OCI-LY3 (cell line): ENCODE measurements around the gene ORAI3.

Source experiments
- H2AFZ ChIP-seq: fragments of 200-600, 300-600 bp; shearing (Covaris generic); 2 replicates; pipeline ENCODE4 v1.6.0; 2014; ENCODE audit warnings: antibody characterized with exemption, low read depth, low read length
- H3K27ac ChIP-seq: fragments of 200-600, 300-600 bp; sonication (generic); 2 replicates; pipeline ENCODE4 v1.5.1; 2014; ENCODE audit warnings: mild to moderate bottlenecking, low read length, moderate library complexity, mixed read lengths
- H3K27me3 ChIP-seq: fragments of 200-600, 300-600 bp; sonication (generic); 2 replicates; pipeline ENCODE4 v1.6.1; 2014; ENCODE audit warnings: low read depth, low read length, mixed read lengths
- H3K36me3 ChIP-seq: fragments of 200-600, 300-600 bp; sonication (generic); replicated peaks from 2 replicates; pipeline ENCODE3; 2014; ENCODE audit warnings: low read depth, low read length, mixed read lengths
- H3K4me1 ChIP-seq: fragments of 300-600, 200-600 bp; sonication (generic); 2 replicates; pipeline ENCODE4 v1.6.1; 2014; ENCODE audit warnings: low read length, mixed read lengths
- H3K4me2 ChIP-seq: fragments of 200-600, 300-600 bp; sonication (generic); 2 replicates; pipeline ENCODE4 v1.6.1; 2014; ENCODE audit warnings: low read length, mixed read lengths
- H3K4me3 ChIP-seq: fragments of 300-600, 200-600 bp; sonication (generic); 2 replicates; pipeline ENCODE4 v1.5.1; 2014; ENCODE audit warnings: antibody characterized with exemption, mild to moderate bottlenecking, low read length, moderate library complexity
- H3K79me2 ChIP-seq: fragments of 300-600, 200-600 bp; shearing (Covaris generic); 2 replicates; pipeline ENCODE4 v1.6.1; 2014; ENCODE audit warnings: mild to moderate bottlenecking, low read length, mixed read lengths
- H3K9ac ChIP-seq: fragments of 300-600, 200-600 bp; shearing (Covaris generic); 2 replicates; pipeline ENCODE4 v1.6.0; 2014; ENCODE audit warnings: mild to moderate bottlenecking, low read length, moderate library complexity
- H3K9me3 ChIP-seq: fragments of 200-600, 300-600 bp; shearing (Covaris generic); 2 replicates; pipeline ENCODE4 v1.6.1; 2014; ENCODE audit warnings: low read length, mixed read lengths; ENCODE audit not compliant: insufficient read depth
- H4K20me1 ChIP-seq: fragments of 200-600, 300-600 bp; sonication (generic); 2 replicates; pipeline ENCODE4 v1.6.1; 2016; ENCODE audit warnings: low read length, mixed read lengths; ENCODE audit not compliant: insufficient read depth
- CTCF ChIP-seq: fragments of 200-600, 300-600 bp; sonication (generic); IDR thresholded peaks from 2 replicates; pipeline ENCODE4 v1.5.1; 2014; ENCODE audit warnings: antibody characterized with exemption, low read length, low read depth
- EZH2phosphoT487 ChIP-seq: fragments of 200-600 bp; shearing (Covaris generic); IDR thresholded peaks from 2 replicates; pipeline ENCODE4 v1.6.1; 2018; ENCODE audit warnings: antibody characterized with exemption, mixed run types, low read depth

Gene ORAI3

GRCh38 chr16:31000671-31001382, 52.0 kb downstream of the ORAI3 start:
- no peaks in the 10 kb centered on the region for H3K79me2 ChIP-seq
- no peak overlapping the region for H3K27ac ChIP-seq
- H3K4me1 ChIP-seq, result peaks cover 4% of the 10 kb centered on the region; the same call in 1 of the 2 replicates
- no peaks in the 10 kb centered on the region for H3K36me3 ChIP-seq
- TF ChIP-seq CTCF, result no peak
- TF ChIP-seq EZH2phosphoT487, result no peak
- H3K27me3 ChIP-seq, result 0 out of 2 replicates have a peak, but pooled peaks cover 7% of the 10 kb centered on the region
- H3K4me2 ChIP-seq, result no peak overlapping the region
- H3K9me3 ChIP-seq, result no peaks in the 10 kb centered on the region
- H2AFZ ChIP-seq, result no peak overlapping the region
- H3K9ac ChIP-seq, result no peak overlapping the region
- H3K4me3 ChIP-seq, result no peak overlapping the region
- H4K20me1 ChIP-seq, result no peaks in the 10 kb centered on the region

- Histone ChIP-seq H3K79me2 (no peaks in the 10 kb centered on the region), H3K36me3 (no peaks in the 10 kb centered on the region), H3K4me1 (peaks cover 3% of the 10 kb centered on the region; the same call in 1 of the 2 replicates), H4K20me1 (no peaks in the 10 kb centered on the region), H3K4me3 (no peak overlapping the region), H3K27ac (no peak overlapping the region), H3K9me3 (no peaks in the 10 kb centered on the region), H2AFZ (no peak overlapping the region), H3K27me3 (0 out of 2 replicates have a peak, but pooled peaks cover 7% of the 10 kb centered on the region), H3K9ac (no peak overlapping the region), H3K4me2 (no peak overlapping the region)
- TF ChIP-seq EZH2phosphoT487 (no peak), CTCF (no peak)
These were observed 52.8 kb downstream of the ORAI3 start for GRCh38 chr16:31001507-31002249.

DNA sequence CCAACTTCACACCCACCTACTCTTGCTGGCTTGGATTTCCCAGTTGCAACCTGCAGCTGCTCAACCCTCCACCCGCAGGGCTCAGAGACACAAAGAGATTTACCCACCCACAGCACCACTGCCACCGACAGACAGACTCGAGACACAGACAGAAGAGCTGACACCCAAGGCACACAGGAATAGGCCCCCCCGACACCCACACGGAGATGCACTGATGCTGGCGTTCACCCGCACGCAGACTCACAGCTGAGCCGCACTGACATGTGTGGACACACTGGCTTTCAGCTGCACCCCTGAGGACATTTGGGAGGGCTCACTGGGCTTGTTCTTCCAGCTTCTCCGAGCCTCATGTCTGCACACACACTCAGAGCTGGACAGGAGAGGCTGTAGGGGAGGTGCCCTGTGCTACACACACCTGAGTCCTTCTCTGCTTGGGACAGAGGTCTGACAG, 53.4 kb downstream of the ORAI3 start:
- H4K20me1 ChIP-seq, result no peaks in the 10 kb centered on the region
- no peak overlapping the region for H3K27ac ChIP-seq
- H3K4me2 ChIP-seq, result no peak overlapping the region
- H3K27me3 ChIP-seq, result 0 out of 2 replicates have a peak, but pooled peaks cover 7% of the 10 kb centered on the region
- H3K4me3 ChIP-seq, result no peak overlapping the region
- H2AFZ ChIP-seq, result no peak overlapping the region
- no peak overlapping the region for H3K9ac ChIP-seq
- H3K36me3 ChIP-seq, result no peaks in the 10 kb centered on the region
- no peaks in the 10 kb centered on the region for H3K79me2 ChIP-seq
- TF ChIP-seq CTCF (no peak), EZH2phosphoT487 (no peak)
- no peaks in the 10 kb centered on the region for H3K9me3 ChIP-seq
- peaks cover 3% of the 10 kb centered on the region; the same call in 1 of the 2 replicates for H3K4me1 ChIP-seq

- Histone ChIP-seq H3K27me3 (0 out of 2 replicates have a peak, but pooled peaks cover 2% of the 10 kb centered on the region), H3K4me2 (no peak overlapping the region), H3K36me3 (no peaks in the 10 kb centered on the region), H3K9me3 (no peaks in the 10 kb centered on the region), H3K27ac (no peak overlapping the region), H3K79me2 (no peaks in the 10 kb centered on the region), H4K20me1 (no peaks in the 10 kb centered on the region), H2AFZ (no peak overlapping the region), H3K9ac (no peak overlapping the region), H3K4me3 (no peak overlapping the region), H3K4me1 (no peaks in the 10 kb centered on the region)
- TF ChIP-seq EZH2phosphoT487 (no peak), CTCF (no peak)
These were observed 54.0 kb downstream of the ORAI3 start for GRCh38 chr16:31002862-31003341.
